H1 (cell line): ENCODE results near the gene NBL1. TPM values are rescaled to one million over a fixed set of nuclear protein-coding genes. Genes with fewer than 3 reads are reported as not detected.

Experiments
- CTCF ChIA-PET: fragments of 300-600 bp; sonication (Branson Sonifier 250); formaldehyde crosslinking; loops from one replicate; lab custom pipeline; 2021; ENCODE audit not compliant: partially characterized antibody; lab: Charles Lee
- POLR2A ChIA-PET: fragments of 300-600 bp; sonication (Branson Sonifier 250); formaldehyde crosslinking; loops from one replicate; lab custom pipeline; 2021; ENCODE audit warnings: inconsistent platforms; ENCODE audit not compliant: partially characterized antibody; lab: Charles Lee
- DNase-seq, 2 experiments: peaks; one replicate each; pipeline versions ENCODE4 v3.0.0 to v3.0.0-alpha.2; 2010 to 2022; ENCODE audit warnings: low spot score in 2 of 2, low read depth in 1 of 2, mixed read lengths in 1 of 2
- FAIRE-seq: peaks from 2 replicates; lab custom pipeline; 2011; peaks lifted over from hg19 to GRCh38; lab: Jason Lieb, UNC
- H2AFZ ChIP-seq: 2 replicates; pipeline ENCODE4 v1.8.1; 2012; ENCODE audit warnings: low read length, inconsistent platforms
- H2AK5ac ChIP-seq: 2 replicates; pipeline ENCODE4 v1.6.1; 2013; ENCODE audit warnings: low read depth, low read length
- H2BK120ac ChIP-seq: replicated peaks from 2 replicates; pipeline ENCODE3; 2013; ENCODE audit warnings: low read depth, low read length, inconsistent platforms
- H2BK12ac ChIP-seq: 2 replicates; pipeline ENCODE4 v1.6.1; 2013; ENCODE audit warnings: low read depth, low read length
- H2BK15ac ChIP-seq: 2 replicates; pipeline ENCODE4 v1.6.1; 2013; ENCODE audit warnings: low read length
- H2BK20ac ChIP-seq: 2 replicates; pipeline ENCODE4 v1.6.1; 2013; ENCODE audit warnings: low read length
- H2BK5ac ChIP-seq: 2 replicates; pipeline ENCODE4 v1.6.1; 2013; ENCODE audit warnings: low read depth, low read length
- H3K14ac ChIP-seq: 2 replicates; pipeline ENCODE4 v1.6.1; 2013; ENCODE audit warnings: inconsistent platforms; ENCODE audit not compliant: insufficient read length
- H3K18ac ChIP-seq: 2 replicates; pipeline ENCODE4 v1.6.1; 2013; ENCODE audit warnings: low read length; ENCODE audit errors: extremely low read depth
- H3K23ac ChIP-seq: 2 replicates; pipeline ENCODE4 v1.6.1; 2013; ENCODE audit warnings: inconsistent platforms; ENCODE audit not compliant: insufficient read length
- H3K23me2 ChIP-seq: 2 replicates; pipeline ENCODE4 v1.6.1; 2013; ENCODE audit warnings: low read depth, low read length
- H3K27ac ChIP-seq: 2 replicates; pipeline ENCODE4 v1.6.1; 2011; ENCODE audit warnings: low read depth, low read length, inconsistent platforms
- H3K27me3 ChIP-seq, 4 experiments: replicated peaks in 1 of 4; 1 replicate in 1 of 4; 2 replicates in 3 of 4; pipeline versions ENCODE4 v1.6.1 to v1.8.1; 2011 to 2013; ENCODE audit warnings: low read length in 3 of 4, mild to moderate bottlenecking in 3 of 4, inconsistent platforms in 2 of 4, mixed read lengths in 2 of 4, moderate library complexity in 1 of 4; ENCODE audit not compliant: control insufficient read depth in 3 of 4, insufficient read depth in 3 of 4; ENCODE audit errors: extremely low read depth in 1 of 4
- H3K36me3 ChIP-seq, 4 experiments: 2 replicates each; pipeline versions ENCODE4 v1.6.1 to v1.8.1; 2011 to 2013; ENCODE audit warnings: mild to moderate bottlenecking in 4 of 4, low read length in 3 of 4, moderate library complexity in 2 of 4, control low read depth in 1 of 4, inconsistent platforms in 1 of 4; ENCODE audit not compliant: insufficient read depth in 4 of 4, control insufficient read depth in 2 of 4
- H3K4ac ChIP-seq: replicated peaks from 2 replicates; pipeline ENCODE3; 2013; ENCODE audit warnings: low read length, low read depth, mixed read lengths, inconsistent platforms; ENCODE audit not compliant: insufficient read length
- H3K4me1 ChIP-seq, 4 experiments: replicated peaks in 1 of 4; 1 replicate in 1 of 4; 2 replicates in 3 of 4; pipeline versions ENCODE4 v1.6.1 to v1.8.1; 2011 to 2013; ENCODE audit warnings: low read length in 3 of 4, inconsistent platforms in 2 of 4, mixed read lengths in 1 of 4; ENCODE audit not compliant: insufficient read depth in 4 of 4, control insufficient read depth in 3 of 4
- H3K4me2 ChIP-seq, 2 experiments: 2 replicates each; pipeline versions ENCODE4 v1.6.1 to v1.8.1; 2011 to 2013; ENCODE audit warnings: low read depth in 2 of 2, low read length in 2 of 2, control low read depth in 1 of 2, inconsistent platforms in 1 of 2, mild to moderate bottlenecking in 1 of 2; ENCODE audit not compliant: insufficient read depth in 1 of 2
- H3K4me3 ChIP-seq, 4 experiments: fragments of 200-600, 300-600 bp in 1 of 4; sonication (generic), shearing (Covaris generic), sonication (Bioruptor Twin) in 1 of 4; 2 replicates each; pipeline versions ENCODE4 v1.5.1 to v1.8.1; 2011 to 2016; ENCODE audit warnings: low read length in 4 of 4, low read depth in 3 of 4, control low read depth in 2 of 4, inconsistent platforms in 2 of 4, mild to moderate bottlenecking in 2 of 4, mixed read lengths in 1 of 4, moderate library complexity in 1 of 4; ENCODE audit not compliant: insufficient read depth in 2 of 4; ENCODE audit errors: extremely low read depth in 1 of 4
- H3K56ac ChIP-seq: replicated peaks from 2 replicates; pipeline ENCODE3; 2013; ENCODE audit warnings: low read depth, mild to moderate bottlenecking, mixed read lengths, low read length, inconsistent platforms; ENCODE audit not compliant: insufficient read length
- H3K79me1 ChIP-seq: 2 replicates; pipeline ENCODE4 v1.6.1; 2013; ENCODE audit warnings: low read depth, low read length, control low read depth
- H3K79me2 ChIP-seq, 2 experiments: 2 replicates each; pipeline versions ENCODE4 v1.6.1 to v1.8.1; 2012 to 2013; ENCODE audit warnings: low read length in 2 of 2, mild to moderate bottlenecking in 2 of 2, inconsistent platforms in 1 of 2; ENCODE audit not compliant: insufficient read depth in 2 of 2, control insufficient read depth in 1 of 2
- H3K9ac ChIP-seq, 4 experiments: replicated peaks in 1 of 4; 1 replicate in 1 of 4; 2 replicates in 3 of 4; pipeline versions ENCODE4 v1.6.1 to v1.8.1; 2011 to 2013; ENCODE audit warnings: low read depth in 3 of 4, low read length in 3 of 4, control low read depth in 2 of 4, mild to moderate bottlenecking in 2 of 4, moderate library complexity in 2 of 4, inconsistent platforms in 1 of 4; ENCODE audit errors: extremely low read depth in 1 of 4
- H3K9me3 ChIP-seq, 2 experiments: 2 replicates each; pipeline versions ENCODE4 v1.6.1 to v1.8.1; 2012 to 2013; ENCODE audit warnings: mild to moderate bottlenecking in 2 of 2, moderate library complexity in 2 of 2, control low read depth in 1 of 2, inconsistent platforms in 1 of 2, low read depth in 1 of 2, low read length in 1 of 2, mixed read lengths in 1 of 2; ENCODE audit not compliant: insufficient read depth in 2 of 2
- H4K20me1 ChIP-seq, 2 experiments: replicated peaks in 1 of 2; 2 replicates each; pipeline versions ENCODE3 to v1.8.1; 2011 to 2013; ENCODE audit warnings: inconsistent platforms in 2 of 2, low read length in 2 of 2, mild to moderate bottlenecking in 1 of 2; ENCODE audit not compliant: insufficient read depth in 2 of 2, control insufficient read depth in 1 of 2
- H4K5ac ChIP-seq: 2 replicates; pipeline ENCODE4 v1.6.1; 2013; ENCODE audit warnings: low read length, low read depth, mixed read lengths, inconsistent platforms; ENCODE audit not compliant: insufficient read length
- H4K8ac ChIP-seq: 2 replicates; pipeline ENCODE4 v1.8.0; 2013; ENCODE audit warnings: mild to moderate bottlenecking, moderate library complexity, low read length, inconsistent platforms; ENCODE audit not compliant: insufficient read depth; ENCODE audit errors: extremely low read depth
- H4K91ac ChIP-seq: replicated peaks from 2 replicates; pipeline ENCODE3; 2013; ENCODE audit warnings: low read length, mixed read lengths, inconsistent platforms; ENCODE audit not compliant: insufficient read length
- BRCA1 ChIP-seq: IDR thresholded peaks from 2 replicates; pipeline ENCODE4 v1.6.1; 2012; ENCODE audit warnings: low read depth, low read length, improper control_type of control experiment
- CHD1 ChIP-seq: IDR thresholded peaks from 2 replicates; pipeline ENCODE4 v1.6.1; 2012; ENCODE audit warnings: low read depth, low read length, improper control_type of control experiment
- CREB1 ChIP-seq: IDR thresholded peaks from 2 replicates; pipeline ENCODE4 v1.6.1; 2012; ENCODE audit warnings: inconsistent platforms
- EZH2 ChIP-seq: fragments of 200-600 bp; sonication (generic); IDR thresholded peaks from 2 replicates; pipeline ENCODE4 v1.7.1; 2012; ENCODE audit warnings: low read depth, mild to moderate bottlenecking, moderate library complexity, low read length, inconsistent platforms; ENCODE audit not compliant: severe bottlenecking
- GTF2F1 ChIP-seq: IDR thresholded peaks from 2 replicates; pipeline ENCODE4 v1.6.1; 2012; ENCODE audit warnings: low read depth, low read length, improper control_type of control experiment, borderline replicate concordance
- HDAC2 ChIP-seq, 2 experiments: fragments of 300-600 bp in 1 of 2; sonication (generic) in 1 of 2; IDR thresholded peaks; 2 replicates each; pipeline ENCODE4 v1.6.1; 2011 to 2012; ENCODE audit warnings: low read depth in 2 of 2, low read length in 2 of 2, mild to moderate bottlenecking in 2 of 2, moderate library complexity in 2 of 2, borderline replicate concordance in 1 of 2, inconsistent platforms in 1 of 2
- KDM1A ChIP-seq: fragments of 200-600, 300-600 bp; sonication (generic); IDR thresholded peaks from 2 replicates; pipeline ENCODE4 v1.7.1; 2016; ENCODE audit warnings: mild to moderate bottlenecking, low read length, borderline replicate concordance
- MAFK ChIP-seq: IDR thresholded peaks from 2 replicates; pipeline ENCODE4 v1.6.1; 2012; ENCODE audit warnings: low read depth, mild to moderate bottlenecking, improper control_type of control experiment, low read length
- PHF8 ChIP-seq: fragments of 200-600 bp; sonication (generic); conservative IDR thresholded peaks from 2 replicates; pipeline ENCODE4 v1.7.1; 2012; ENCODE audit warnings: low read depth, mild to moderate bottlenecking, inconsistent platforms, low read length, moderate library complexity
- POLR2AphosphoS5 ChIP-seq: IDR thresholded peaks from 2 replicates; pipeline ENCODE4 v1.6.1; 2011; ENCODE audit warnings: low read depth, low read length
- TBP ChIP-seq: IDR thresholded peaks from 2 replicates; pipeline ENCODE4 v1.6.1; 2011; ENCODE audit warnings: low read depth, low read length, improper control_type of control experiment
- WGBS, 2 experiments: shearing (Covaris generic) in 1 of 2; methylation state at CpG; one replicate each; pipeline versions ENCODE4 v1.1.6 to v1.1.7; 2013 to 2015; ENCODE audit warnings: low lambda C conversion rate in 2 of 2, mixed read lengths in 2 of 2, inconsistent platforms in 1 of 2, low coverage in 1 of 2, missing lambda C conversion rate in 1 of 2; ENCODE audit not compliant: insufficient replicate concordance in 2 of 2, insufficient coverage in 1 of 2, insufficient read length in 1 of 2; ENCODE audit errors: extremely low coverage in 1 of 2, missing lambda C conversion rate in 1 of 2; 5-methylcytosine and 5-hydroxymethylcytosine counted together
- polyA plus RNA-seq, 7 experiments: library from polyadenylated mRNA; depleted of rRNA in 3 of 7; stranded (reverse) in 5 of 7; unstranded in 2 of 7; fragments of >200 nt in 5 of 7; fragments of 200-250 nt in 2 of 7; gene quantifications; 1 replicate in 5 of 7; 2 replicates in 1 of 7; 4 replicates in 1 of 7; pipeline versions ENCODE4 v1.2.1 to v1.2.3, GENCODE V29; 2011 to 2013; ENCODE audit warnings: missing spikeins in 2 of 7, mixed read lengths in 2 of 7
- total RNA-seq: library from RNA; stranded (reverse); fragmentation: NEBNext Ultra II Directional; extraction: Animal tissue kit (Norgen Biotek cat#: 25700); gene quantifications from 2 replicates; pipeline ENCODE4 v1.2.1, GENCODE V29; 2021

The NBL1 gene
- total and polyA plus RNA-seq, 2 of the 8 experiments (the other 6 are each of a cell fraction or from before 2014, with no cell fraction given) = 8.7 to 9.7 TPM

- 89% methylated on average over 16 of the region's 16 CpGs; no CpG with 5 or more reads in 1 of the 2 experiments for WGBS, 2 experiments
- Histone ChIP-seq H3K9me3 (no peaks in the 10 kb centered on the region), H3K4me2 (no peak overlapping the region), H3K56ac (no peak overlapping the region), H2BK120ac (no peak overlapping the region), H4K5ac (no peak overlapping the region), H3K27me3 (peaks cover 20 to 36% (median 28%) of the 10 kb centered on the region in 4 experiments), H4K8ac (no peak overlapping the region), H2BK12ac (no peak overlapping the region), H4K91ac (no peak overlapping the region), H3K23ac (no peak overlapping the region), H2AFZ (no peak overlapping the region), H2BK5ac (no peak overlapping the region), H3K79me1 (no peaks in the 10 kb centered on the region), H3K23me2 (peaks cover 10% of the 10 kb centered on the region; the same call in 1 of the 2 replicates), H2BK15ac (no peak overlapping the region), H3K36me3 (no peaks in the 10 kb centered on the region), H3K4me1 (peaks cover 0 to 10% (median 8%) of the 10 kb centered on the region in 4 experiments; a peak in 5 of 7 replicates), H3K27ac (no peak overlapping the region), H3K9ac (no peak overlapping the region), H4K20me1 (peaks cover 0 to 4% of the 10 kb centered on the region in 2 experiments), H3K79me2 (no peaks in the 10 kb centered on the region), H3K4me3 (no peak overlapping the region), H2BK20ac (no peak overlapping the region), H2AK5ac (0 out of 2 replicates have a peak overlapping the region, but pooled peaks have one; percentile 54), H3K4ac (no peak overlapping the region), H3K14ac (no peak overlapping the region), H3K18ac (no peak overlapping the region)
- POLR2A ChIA-PET = no interaction called here
- CTCF ChIA-PET = interaction anchor here (0.7 to 7.9 kb wide), 21 partner anchors 7 to 680 kb away, joined by 3 to 63 read pairs (median 4); partner anchors contain the start of genes AKR7A2 and SLC66A1
- no peak for DNase-seq
- no peak for FAIRE-seq
- TF ChIP-seq MAFK (no peak), HDAC2 (IDR thresholded peaks at IDR 0.05; ENCODE audit: borderline replicate concordance in 1 of 2, low read depth in 2 of 2, low read length in 2 of 2) (no peak), TBP (no peak), BRCA1 (no peak), POLR2AphosphoS5 (no peak), KDM1A (no peak), EZH2 (no peak), PHF8 (no peak), CHD1 (no peak), CREB1 (no peak), GTF2F1 (no peak)
Observed at GRCh38 chr1:19647643-19648042, 3.5 kb downstream of the NBL1 start.
